ENCODE results near the gene PAXIP1.

The PAXIP1 gene

GRCh38 chr7:155017834-155018233, 14.9 kb upstream of the PAXIP1 start (continued):
- TF ChIP-seq ZNF292 (tag by site-specific recombination; IDR thresholded peaks at IDR 0.05; ENCODE audit: borderline replicate concordance, low read depth), result no peak
- no peak for TF ChIP-seq ZFP69B (tag by site-specific recombination; IDR thresholded peaks at IDR 0.05)
- no peak for TF ChIP-seq ZNF701 (tag by site-specific recombination; IDR thresholded peaks at IDR 0.05)
- TF ChIP-seq ZIC2 (tag by site-specific recombination; IDR thresholded peaks at IDR 0.05), result no peak
- TF ChIP-seq CTCF (tag by site-specific recombination; IDR thresholded peaks at IDR 0.05), result no peak

GRCh38 chr7:155011086-155011485, 8.2 kb upstream of the PAXIP1 start:
- Histone ChIP-seq H3K36me3 (ENCODE audit: control insufficient read depth in 2 of 2, insufficient read depth in 1 of 2, low read length in 2 of 2) (peaks cover 0 to 15% of the 10 kb centered on the region in 2 experiments; a peak in 2 of 3 replicates), H3K27ac (ENCODE audit: extremely low read depth, low read depth, low read length) (no peak overlapping the region), H3K4me1 (ENCODE audit: control insufficient read depth, insufficient read depth, low read length) (no peaks in the 10 kb centered on the region), H3K4me3 (ENCODE audit: low read depth, low read length) (no peak overlapping the region), H3K9me3 (ENCODE audit: control insufficient read depth, insufficient read depth, low read depth, low read length) (no peaks in the 10 kb centered on the region)
- ChIA-PET POLR2A (no interaction called here), CTCF (interaction anchor here (0.6 to 4.2 kb wide), 5 partner anchors 11 to 1867 kb away, joined by 3 to 18 read pairs (median 3); no protein-coding TSS in a partner anchor)
- TF ChIP-seq ZNF362 (tag by site-specific recombination; IDR thresholded peaks at IDR 0.05), result no peak
- no peak for TF ChIP-seq KLF17 (tag by site-specific recombination; IDR thresholded peaks at IDR 0.05)
- no peak for TF ChIP-seq ZNF391 (tag by site-specific recombination; IDR thresholded peaks at IDR 0.05; ENCODE audit: borderline replicate concordance, low read depth)
- no peak for TF ChIP-seq ZNF843 (tag by site-specific recombination; IDR thresholded peaks at IDR 0.05)

GRCh38 chr7:155009570-155010157, 6.7 kb upstream of the PAXIP1 start:
- POLR2A ChIA-PET, result no interaction called here
- TF ChIP-seq ZFP41 (tag by site-specific recombination; IDR thresholded peaks at IDR 0.05; ENCODE audit: borderline replicate concordance), result no peak
- TF ChIP-seq ZFHX2 (tag by site-specific recombination; conservative IDR thresholded peaks at IDR 0.05), result no peak
- TF ChIP-seq ZNF184 (tag by site-specific recombination; IDR thresholded peaks at IDR 0.05), result no peak
- no peak for TF ChIP-seq ZNF48 (tag by site-specific recombination; IDR thresholded peaks at IDR 0.05)
- TF ChIP-seq KLF1 (tag by site-specific recombination; IDR thresholded peaks at IDR 0.05), result no peak
- no peak for TF ChIP-seq HOXD13 (CRISPR knock-in tag; IDR thresholded peaks at IDR 0.05; ENCODE audit: borderline replicate concordance)
- no peak for TF ChIP-seq ZNF274 (IDR thresholded peaks at IDR 0.05; ENCODE audit: low read length)
- TF ChIP-seq ZNF274 (tag by site-specific recombination; IDR thresholded peaks at IDR 0.05; ENCODE audit: borderline replicate concordance), result no peak
- TF ChIP-seq ZNF114 (tag by site-specific recombination; IDR thresholded peaks at IDR 0.05), result no peak
- TF ChIP-seq ZBTB8A (tag by site-specific recombination; IDR thresholded peaks at IDR 0.05), result no peak
- no peak for TF ChIP-seq KLF17 (tag by site-specific recombination; IDR thresholded peaks at IDR 0.05)
- no peak for TF ChIP-seq ZNF311 (tag by site-specific recombination; IDR thresholded peaks at IDR 0.05; ENCODE audit: borderline replicate concordance)
- TF ChIP-seq ZBTB44 (tag by site-specific recombination; IDR thresholded peaks at IDR 0.05), result no peak
- no peak for TF ChIP-seq ELK4 (IDR thresholded peaks at IDR 0.05; ENCODE audit: borderline replicate concordance, low read depth, low read length)
- no peak for TF ChIP-seq ZNF157 (tag by site-specific recombination; IDR thresholded peaks at IDR 0.05)
- no peak for TF ChIP-seq KLF9 (tag by site-specific recombination; IDR thresholded peaks at IDR 0.05; ENCODE audit: low read depth)
- no peak for TF ChIP-seq ZNF169 (tag by site-specific recombination; IDR thresholded peaks at IDR 0.05)
- TF ChIP-seq YY1 (tag by site-specific recombination; IDR thresholded peaks at IDR 0.05), result no peak

More at GRCh38 chr7:155009570-155010157, 6.7 kb upstream of the PAXIP1 start:
- CTCF ChIA-PET, result interaction anchor here (0.7 to 4.2 kb wide), 8 partner anchors 9 to 254 kb away, joined by 3 to 18 read pairs (median 4); no protein-coding TSS in a partner anchor
- no peaks in the 10 kb centered on the region for H3K9me3 ChIP-seq (ENCODE audit: control insufficient read depth, insufficient read depth, low read depth, low read length)
- H3K36me3 ChIP-seq (ENCODE audit: control insufficient read depth in 2 of 2, insufficient read depth in 1 of 2, low read length in 2 of 2), result peaks cover 4 to 24% of the 10 kb centered on the region in 2 experiments; a peak in 2 of 3 replicates
- no peak overlapping the region for H3K4me3 ChIP-seq (ENCODE audit: low read depth, low read length)
- H3K27ac ChIP-seq (ENCODE audit: extremely low read depth, low read depth, low read length), result no peak overlapping the region
- no peaks in the 10 kb centered on the region for H3K4me1 ChIP-seq (ENCODE audit: control insufficient read depth, insufficient read depth, low read length)
